Left ventricle myocardium superior (tissue), 1 donor: ENCODE data around the gene INVS. TPM values are rescaled to one million over a fixed set of nuclear protein-coding genes. Genes with fewer than 3 reads are reported as not detected.
"Not testable (repeated sequence)": the region's sequence is repeated elsewhere in the genome, so short reads cannot be mapped to it uniquely, and the experiment has no call there.

Experiments
- ATAC-seq: fragments of 200-7000 bp; cut with Tn5 transposase; one replicate; pipeline ENCODE4 v1.9.1; 2020; ENCODE audit warnings: mild to moderate bottlenecking, moderate library complexity
- DNase-seq: peaks from one replicate; pipeline ENCODE4 v3.0.0-alpha.2; 2020
- intact Hi-C: fragments of 100-400 bp; cut with micrococcal nuclease; formaldehyde crosslinking; loops from one replicate; pipeline ENCODE4 v1.11.0; 2022
- total RNA-seq: library from RNA; stranded (reverse); fragmentation: NEBNext Ultra II Directional; extraction: Animal tissue kit (Norgen Biotek cat#: 25700); gene quantifications from one replicate; pipeline ENCODE4 v1.2.1, GENCODE V29; 2021
- donor health status: DM: no; HTN: yes; CAD: no; lungs with severe emphysema.

INVS gene
- total RNA-seq, 1 donor from 2014 or later, result 6.1 TPM

DNA sequence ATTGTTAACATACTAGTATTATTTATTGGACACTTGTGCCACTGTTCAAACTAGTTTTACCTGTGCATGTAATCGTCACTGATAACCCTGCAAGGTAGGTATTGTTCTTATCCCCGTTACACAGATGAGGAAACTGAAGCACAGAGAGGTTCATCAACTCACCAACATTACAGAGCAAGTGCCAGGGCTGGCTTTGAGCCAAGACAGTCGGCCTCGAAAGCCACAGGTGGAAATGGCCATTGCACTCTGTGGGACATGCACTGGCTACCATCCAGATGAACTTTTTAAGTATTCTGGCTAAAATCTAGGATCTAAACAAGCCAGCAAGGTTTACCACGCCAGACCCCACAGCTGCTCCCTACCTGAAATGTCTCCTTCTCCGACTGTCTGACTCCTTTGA is 195.8 kb downstream of the INVS start:
- no peak for DNase-seq
- no peak for ATAC-seq
- intact Hi-C loops, result no loop called here

DNA sequence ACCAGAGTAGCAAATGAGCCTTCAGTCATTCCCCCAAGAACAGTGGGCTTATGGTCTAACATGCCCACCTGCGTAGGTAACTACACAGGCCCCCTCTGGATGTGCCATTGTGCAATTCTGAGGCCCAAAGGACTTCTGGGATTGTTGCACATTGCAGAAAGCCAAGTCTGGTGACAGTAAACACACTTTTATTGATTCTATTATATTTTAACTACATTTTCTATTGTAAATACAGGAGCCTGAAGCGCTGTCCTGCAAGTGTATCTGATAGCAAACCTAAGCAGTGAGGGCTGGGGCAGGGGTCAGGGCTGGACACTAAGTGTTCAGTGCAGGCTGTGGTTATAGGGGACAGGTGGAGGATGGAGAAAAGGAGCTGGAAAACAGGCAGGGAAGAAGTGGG is 196.2 kb downstream of the INVS start:
- ATAC-seq, result no peak
- intact Hi-C loops, result no loop called here
- DNase-seq, result no peak

GRCh38 chr9:100296407-100296806 is 197.4 kb downstream of the INVS start:
- intact Hi-C loops, result no loop called here
- ATAC-seq (no peak), DNase-seq (no peak)

DNA sequence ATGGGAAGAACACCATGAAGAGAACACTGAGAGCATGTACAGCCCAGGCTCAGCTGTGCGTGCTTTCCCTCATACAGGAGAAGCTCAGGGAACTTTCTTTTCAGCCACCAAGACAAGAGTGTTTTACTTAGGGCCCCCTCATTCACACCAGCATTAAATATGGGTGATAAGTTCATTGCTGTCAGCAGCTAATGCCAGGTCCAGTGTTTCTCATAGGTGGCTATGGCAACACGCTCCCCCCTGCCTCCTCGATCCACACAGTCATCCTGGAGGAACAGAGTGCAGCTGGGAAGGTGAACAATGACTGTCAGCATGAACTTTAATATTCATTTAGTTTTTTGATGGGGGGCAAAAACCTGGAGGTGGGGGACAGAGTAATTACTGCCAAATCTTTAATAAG is 199.3 kb downstream of the INVS start:
- intact Hi-C loops, result no loop called here
- no peak for ATAC-seq

DNA sequence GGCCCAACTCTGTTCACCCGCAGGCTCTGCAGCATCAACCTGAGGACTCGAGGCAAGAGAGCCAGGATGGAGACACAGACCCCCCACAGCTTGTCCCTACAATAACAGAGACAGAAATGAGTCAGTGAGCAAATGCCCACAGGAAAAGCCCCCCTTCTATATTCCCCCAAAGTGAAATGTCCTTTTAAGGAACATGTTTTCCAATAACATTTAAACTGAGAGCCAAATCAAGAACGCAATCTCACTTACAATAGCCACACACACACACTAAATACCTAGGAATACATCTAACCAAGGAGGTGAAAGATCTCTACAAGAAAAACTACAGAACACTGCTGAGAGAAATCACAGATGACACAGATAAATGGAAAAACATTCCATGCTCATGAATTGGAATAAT is 204.7 kb downstream of the INVS start:
- DNase-seq, result no peak
- intact Hi-C loops, result no loop called here
- no peak for ATAC-seq

More for the DNA sequence above, 199.3 kb downstream of the INVS start:
- DNase-seq, result no peak

DNA sequence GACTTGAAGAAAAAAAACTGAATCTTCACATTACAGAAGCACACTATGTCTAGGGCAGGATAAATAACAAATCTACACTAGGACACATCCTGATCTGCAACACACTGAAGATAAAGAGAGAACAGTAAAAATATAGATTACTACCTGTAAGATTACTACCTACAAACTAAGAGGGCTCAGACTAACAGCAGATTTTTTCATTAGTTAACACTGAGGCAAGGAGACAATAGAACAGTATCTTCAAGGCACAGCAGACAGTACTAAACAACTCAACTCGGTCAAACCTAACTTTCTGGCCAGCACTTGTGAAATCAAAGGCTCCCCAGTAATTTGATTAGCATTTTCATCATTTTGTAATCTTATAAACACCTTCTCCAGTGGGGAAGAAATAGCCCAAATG is 207.2 kb downstream of the INVS start:
- intact Hi-C loops, result no loop called here
- ATAC-seq (no peak), DNase-seq (no peak)

- DNase-seq (no peak), ATAC-seq (no peak)
- intact Hi-C loops, result no loop called here
Observed at GRCh38 chr9:100307080-100307479, 208.0 kb downstream of the INVS start.

DNA sequence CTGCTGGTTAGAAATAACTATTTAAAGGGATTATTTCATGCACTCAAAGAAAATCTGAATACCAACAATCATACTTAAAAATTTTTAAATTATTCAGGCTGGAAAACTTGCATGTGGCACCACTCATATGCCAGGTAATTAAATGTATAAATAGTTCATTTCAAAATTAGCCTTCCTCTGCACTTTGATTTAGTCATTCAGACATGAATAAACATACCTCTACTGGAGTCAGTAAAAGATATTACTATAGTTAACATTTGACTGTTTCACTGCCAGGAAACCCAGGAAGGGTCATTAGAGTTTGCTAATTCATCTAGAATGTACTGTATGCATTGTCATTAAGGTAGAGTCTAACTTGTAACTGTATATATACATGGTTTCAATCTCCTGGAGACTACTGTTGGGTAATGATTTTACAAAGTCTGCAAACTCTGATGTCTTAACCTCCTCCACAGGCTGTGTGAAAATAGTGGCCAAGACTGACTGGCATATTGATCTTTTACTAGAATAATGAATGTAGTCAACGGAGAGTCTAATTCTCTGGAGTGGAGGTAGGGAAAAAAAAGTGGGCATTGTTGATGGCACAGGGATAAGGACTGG is 210.0 kb downstream of the INVS start:
- no peak for DNase-seq
- intact Hi-C loops, result no loop called here
- ATAC-seq, result no peak

- intact Hi-C loops, result no loop called here
- ATAC-seq (no peak), DNase-seq (no peak)
Observed at GRCh38 chr9:100309992-100310391, 210.9 kb downstream of the INVS start.

- ATAC-seq (no peak), DNase-seq (no peak)
- intact Hi-C loops, result no loop called here
Observed at GRCh38 chr9:100315561-100315960, 216.5 kb downstream of the INVS start.

- DNase-seq (no peak), ATAC-seq (no peak)
- intact Hi-C loops, result no loop called here
Observed at GRCh38 chr9:100317706-100318105, 218.7 kb downstream of the INVS start.

DNA sequence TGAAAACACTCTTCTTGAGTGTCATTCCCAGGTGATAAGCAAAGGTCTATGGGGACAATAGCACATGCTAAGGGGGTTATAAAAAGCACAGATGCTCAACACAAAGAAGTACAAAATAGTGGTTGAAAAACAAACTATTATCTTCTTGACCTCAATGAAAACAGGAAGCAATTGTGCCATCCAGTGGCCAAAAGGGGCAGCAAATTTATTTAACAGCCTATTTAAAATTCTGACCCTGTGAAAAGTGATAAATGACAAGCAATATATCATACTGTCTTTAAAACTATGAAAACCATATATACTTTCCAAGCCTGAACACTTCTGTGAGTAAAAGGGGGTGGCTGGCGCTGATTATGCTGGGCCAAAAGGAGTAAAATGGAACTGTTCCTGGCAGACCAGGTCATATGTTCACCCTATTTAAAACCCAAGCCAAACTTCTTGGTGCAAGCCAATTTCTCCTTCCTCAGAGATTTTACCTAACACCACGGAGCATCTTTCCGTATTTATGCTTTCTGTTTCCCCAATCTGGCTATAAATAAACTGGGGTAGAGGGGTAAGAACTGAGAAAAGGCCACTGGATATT is 224.0 kb downstream of the INVS start:
- ATAC-seq (no peak), DNase-seq (no peak)
- intact Hi-C loops, result loop anchor here (10.0 kb wide), 1 partner anchor 298 kb away; no protein-coding TSS in a partner anchor

DNA sequence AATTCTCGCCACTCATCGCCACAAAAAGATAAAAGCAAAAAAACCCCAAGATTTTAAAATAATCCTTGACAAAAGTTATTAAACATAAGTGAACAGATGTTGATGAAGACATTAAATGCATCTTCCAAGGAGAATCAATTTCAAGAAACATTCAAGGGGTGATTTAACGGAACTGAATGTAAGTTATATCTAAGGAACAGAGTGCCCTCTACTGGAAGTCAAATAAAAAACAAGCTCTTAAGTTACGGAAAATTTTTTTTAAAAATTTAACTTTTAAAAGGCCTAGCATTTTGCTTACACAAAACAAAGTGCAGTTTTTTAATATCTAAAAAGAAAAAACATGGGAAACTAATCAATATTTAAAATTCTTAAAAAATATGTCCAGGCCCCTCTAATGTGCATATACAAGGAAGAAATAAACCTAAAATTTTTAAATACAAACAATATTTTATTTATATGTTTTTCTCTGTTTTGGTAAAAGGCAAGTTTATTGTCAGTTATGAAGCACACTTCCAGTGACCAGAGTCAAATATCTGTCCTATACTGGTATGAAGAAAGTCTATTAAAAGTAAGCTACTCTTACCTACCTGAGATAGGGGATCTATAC is 225.7 kb downstream of the INVS start:
- DNase-seq, result no peak
- intact Hi-C loops, result loop anchor here (10.0 kb wide), 1 partner anchor 300 kb away; no protein-coding TSS in a partner anchor
- ATAC-seq, result no peak

GRCh38 chr9:100338736-100339135 is 239.7 kb downstream of the INVS start:
- DNase-seq, intact Hi-C loops, ATAC-seq: not testable (repeated sequence)

- DNase-seq (no peak), ATAC-seq (no peak)
- intact Hi-C loops, result no loop called here
Observed at GRCh38 chr9:100340224-100340623, 241.2 kb downstream of the INVS start.

- DNase-seq (no peak), ATAC-seq (no peak)
- intact Hi-C loops, result no loop called here
Observed at GRCh38 chr9:100341889-100342288, 242.8 kb downstream of the INVS start.

DNA sequence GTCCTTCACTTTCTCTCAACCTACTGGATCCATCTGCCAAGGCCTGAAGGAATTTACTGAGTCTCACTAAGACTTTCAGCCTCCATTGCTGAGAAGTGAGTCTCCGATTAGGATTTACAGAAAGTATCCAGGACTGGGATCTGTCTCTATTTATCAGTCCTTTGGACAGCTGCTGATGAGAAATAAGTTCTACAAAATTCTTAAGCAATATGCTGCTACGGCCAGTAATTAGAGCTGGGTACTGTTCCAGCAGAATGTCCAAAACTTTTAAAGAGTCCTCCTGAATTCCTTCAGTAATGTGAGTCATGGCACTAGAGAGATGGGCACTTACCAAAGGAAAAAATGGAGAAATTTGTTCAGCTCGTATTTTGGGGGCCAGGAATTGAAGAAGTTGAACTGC is 247.8 kb downstream of the INVS start:
- ATAC-seq, result peak; percentile 67
- intact Hi-C loops, result no loop called here
- no peak for DNase-seq

DNA sequence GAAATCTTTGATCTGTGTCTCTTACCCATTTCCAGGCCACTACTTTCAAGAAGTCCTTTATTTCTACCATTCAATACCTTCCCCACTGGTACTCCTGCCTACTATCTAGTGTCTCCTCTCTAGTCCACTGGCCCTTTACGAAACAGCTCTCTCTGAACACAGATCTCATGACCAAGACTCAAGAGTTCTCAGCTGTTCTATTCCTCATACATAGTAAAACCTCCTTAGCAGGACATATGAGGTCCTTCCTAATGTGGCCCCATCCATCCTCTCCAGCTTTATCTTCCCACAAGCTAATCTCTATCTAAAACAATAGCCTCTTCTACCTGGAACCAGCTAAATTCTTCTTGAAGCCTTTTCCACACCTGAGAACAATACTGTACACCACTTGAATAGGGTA is 251.1 kb downstream of the INVS start:
- DNase-seq (no peak), ATAC-seq (no peak)
- intact Hi-C loops, result no loop called here
